MM.1S (cell line): ENCODE data around the gene MDGA2.

Experiments
- DNase-seq: peaks from one replicate; pipeline ENCODE4 v3.0.0-alpha.2; 2015
- H2AFZ ChIP-seq: fragments of 300-600 bp; sonication (generic); 2 replicates; pipeline ENCODE4 v1.6.0; 2016; ENCODE audit warnings: antibody characterized with exemption, low read length
- H3F3A ChIP-seq: fragments of 300-600 bp; sonication (generic); 2 replicates; pipeline ENCODE4 v1.6.1; 2016; ENCODE audit warnings: mild to moderate bottlenecking, antibody characterized with exemption, low read length, moderate library complexity, mixed read lengths; ENCODE audit not compliant: insufficient read depth
- H3K27ac ChIP-seq: fragments of 300-600 bp; sonication (generic); 2 replicates; pipeline ENCODE4 v1.5.1; 2016; ENCODE audit warnings: mild to moderate bottlenecking, low read length
- H3K27me3 ChIP-seq: fragments of 300-600 bp; sonication (generic); replicated peaks from 2 replicates; pipeline ENCODE4 v1.6.0; 2016; ENCODE audit warnings: low read length; ENCODE audit not compliant: insufficient read depth
- H3K36me3 ChIP-seq: fragments of 300-600 bp; sonication (generic); replicated peaks from 2 replicates; pipeline ENCODE4 v1.6.1; 2016; ENCODE audit warnings: mild to moderate bottlenecking, low read length, mixed read lengths; ENCODE audit not compliant: insufficient read depth
- H3K4me1 ChIP-seq: fragments of 300-600 bp; sonication (generic); 2 replicates; pipeline ENCODE4 v1.6.1; 2016; ENCODE audit warnings: low read length, mixed read lengths
- H3K4me2 ChIP-seq: fragments of 300-600 bp; sonication (generic); 2 replicates; pipeline ENCODE4 v1.6.0; 2016; ENCODE audit warnings: low read depth, low read length
- H3K4me3 ChIP-seq: fragments of 300-600 bp; sonication (generic); 2 replicates; pipeline ENCODE4 v1.5.1; 2016; ENCODE audit warnings: low read length, mixed read lengths
- H3K79me2 ChIP-seq: fragments of 300-600 bp; sonication (generic); 2 replicates; pipeline ENCODE4 v1.6.1; 2016; ENCODE audit warnings: mixed run types, low read length, mixed read lengths
- H3K9ac ChIP-seq: fragments of 300-600 bp; sonication (generic); 2 replicates; pipeline ENCODE4 v1.6.1; 2016; ENCODE audit warnings: low read length, mixed read lengths
- H3K9me2 ChIP-seq: fragments of 300-600 bp; sonication (generic); replicated peaks from 2 replicates; pipeline ENCODE4 v1.6.1; 2016; ENCODE audit warnings: mild to moderate bottlenecking, low read length, mixed read lengths; ENCODE audit not compliant: insufficient read depth
- H3K9me3 ChIP-seq: fragments of 300-600 bp; sonication (generic); replicated peaks from 2 replicates; pipeline ENCODE4 v1.6.1; 2016; ENCODE audit warnings: mild to moderate bottlenecking, low read length, mixed read lengths; ENCODE audit not compliant: insufficient read depth
- H4K20me1 ChIP-seq: fragments of 300-600 bp; sonication (generic); 2 replicates; pipeline ENCODE4 v1.6.1; 2016; ENCODE audit warnings: mild to moderate bottlenecking, low read length, moderate library complexity, mixed read lengths; ENCODE audit not compliant: insufficient read depth
- CTCF ChIP-seq: fragments of 300-600 bp; sonication (generic); IDR thresholded peaks from 2 replicates; pipeline ENCODE4 v1.5.1; 2016; ENCODE audit warnings: antibody characterized with exemption, low read length, mixed read lengths
- EZH2 ChIP-seq: fragments of 300-600 bp; sonication (generic); optimal IDR thresholded peaks from 2 replicates; pipeline ENCODE3; 2017; ENCODE audit warnings: low read depth, mild to moderate bottlenecking, antibody characterized with exemption, low read length, mixed read lengths
- EZH2phosphoT487 ChIP-seq: fragments of 300-600 bp; sonication (generic); IDR thresholded peaks from 2 replicates; pipeline ENCODE4 v1.6.1; 2018; ENCODE audit warnings: antibody characterized with exemption, low read length

Gene MDGA2

DNA sequence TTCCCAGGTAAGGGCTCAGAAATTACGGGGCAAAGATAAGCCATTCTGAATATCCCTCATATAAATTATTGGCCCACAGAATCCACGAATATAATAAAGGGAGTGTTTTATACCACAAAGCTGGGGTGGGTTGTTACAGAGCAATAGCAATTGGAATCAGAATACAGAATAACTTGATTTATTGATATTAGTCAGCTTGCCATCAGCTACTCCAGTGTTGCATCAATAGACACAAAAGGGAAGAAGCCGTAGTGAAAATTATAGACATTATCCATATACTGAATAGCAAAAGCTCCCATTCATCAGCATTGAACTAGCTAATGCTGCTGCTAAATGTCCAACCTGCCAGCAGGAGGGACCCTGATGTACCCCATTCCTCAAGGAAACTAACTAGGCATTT, 18.3 kb downstream of the MDGA2 start:
- no peak overlapping the region for H3K4me2 ChIP-seq
- no peaks in the 10 kb centered on the region for H3K9me2 ChIP-seq
- no peak for TF ChIP-seq EZH2phosphoT487
- TF ChIP-seq CTCF: no peak
- TF ChIP-seq EZH2: no peak
- no peak overlapping the region for H2AFZ ChIP-seq
- H3K4me1 ChIP-seq: no peaks in the 10 kb centered on the region
- no peaks in the 10 kb centered on the region for H3F3A ChIP-seq
- H3K27me3 ChIP-seq: no peaks in the 10 kb centered on the region
- no peaks in the 10 kb centered on the region for H3K36me3 ChIP-seq
- no peaks in the 10 kb centered on the region for H3K9me3 ChIP-seq
- H3K79me2 ChIP-seq: no peaks in the 10 kb centered on the region
- H3K4me3 ChIP-seq: no peak overlapping the region
- no peak overlapping the region for H3K27ac ChIP-seq
- no peak overlapping the region for H3K9ac ChIP-seq
- no peak for DNase-seq
- H4K20me1 ChIP-seq: no peaks in the 10 kb centered on the region

DNA sequence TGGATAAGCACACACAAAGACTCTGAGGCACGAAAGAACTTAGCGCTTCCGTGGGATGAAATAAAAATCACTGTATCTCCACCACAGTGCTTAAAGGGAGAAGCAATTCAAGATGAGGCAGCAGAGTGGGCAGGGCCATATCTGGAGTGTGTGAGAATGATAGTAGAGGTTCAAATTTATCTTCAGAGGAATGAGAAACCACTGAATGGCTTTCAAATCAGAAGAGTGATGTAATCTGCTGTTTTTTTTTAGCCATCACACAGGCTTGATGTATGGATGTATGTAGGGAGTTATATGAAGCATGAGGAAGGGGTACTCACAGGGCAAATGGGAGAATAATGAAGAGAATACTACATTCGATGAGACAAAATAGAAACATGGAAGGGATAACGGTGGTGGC, 24.1 kb downstream of the MDGA2 start:
- no peak for DNase-seq
- H3F3A ChIP-seq: no peaks in the 10 kb centered on the region
- H3K36me3 ChIP-seq: no peaks in the 10 kb centered on the region
- no peak overlapping the region for H3K9ac ChIP-seq
- H2AFZ ChIP-seq: no peak overlapping the region
- no peaks in the 10 kb centered on the region for H4K20me1 ChIP-seq
- H3K27me3 ChIP-seq: no peaks in the 10 kb centered on the region
- H3K4me2 ChIP-seq: no peak overlapping the region
- H3K27ac ChIP-seq: no peak overlapping the region
- no peak overlapping the region for H3K4me3 ChIP-seq
- TF ChIP-seq EZH2phosphoT487 (no peak), CTCF (no peak), EZH2 (no peak)
- no peaks in the 10 kb centered on the region for H3K4me1 ChIP-seq
- no peaks in the 10 kb centered on the region for H3K9me2 ChIP-seq
- no peaks in the 10 kb centered on the region for H3K79me2 ChIP-seq
- no peaks in the 10 kb centered on the region for H3K9me3 ChIP-seq

DNA sequence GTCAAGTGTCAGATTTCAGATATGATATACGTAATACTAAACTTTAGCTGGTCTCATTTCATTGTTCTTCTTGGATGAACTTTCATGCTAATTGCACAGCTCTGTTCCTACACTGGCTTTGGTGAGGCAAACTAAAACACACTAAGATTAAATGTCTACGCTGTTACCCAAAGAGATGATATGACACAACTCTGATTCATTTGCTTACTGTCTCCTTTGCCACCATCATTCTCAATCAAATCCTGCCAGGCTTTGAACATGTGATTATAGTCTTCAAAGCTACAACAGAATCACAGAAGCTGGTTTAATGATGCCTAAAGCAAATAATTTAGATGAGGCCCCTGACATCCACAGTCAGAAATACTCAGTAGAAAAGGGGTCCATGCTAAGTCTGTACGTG, 37.7 kb downstream of the MDGA2 start:
- Histone ChIP-seq H3K9ac (no peak overlapping the region), H3K9me3 (no peaks in the 10 kb centered on the region), H3K4me1 (no peaks in the 10 kb centered on the region), H3K4me3 (no peak overlapping the region), H3K27ac (no peak overlapping the region), H3K9me2 (no peaks in the 10 kb centered on the region), H3K79me2 (no peaks in the 10 kb centered on the region), H4K20me1 (no peaks in the 10 kb centered on the region), H2AFZ (no peak overlapping the region), H3F3A (no peaks in the 10 kb centered on the region), H3K4me2 (no peak overlapping the region), H3K27me3 (no peaks in the 10 kb centered on the region), H3K36me3 (no peaks in the 10 kb centered on the region)
- DNase-seq: no peak
- TF ChIP-seq EZH2: no peak
- TF ChIP-seq EZH2phosphoT487: no peak
- no peak for TF ChIP-seq CTCF
